ENCODE measurements around the gene GAS7.
"Not testable (repeated sequence)": the region's sequence is repeated elsewhere in the genome, so short reads cannot be mapped to it uniquely, and the experiment has no call there.

GAS7 gene

DNA sequence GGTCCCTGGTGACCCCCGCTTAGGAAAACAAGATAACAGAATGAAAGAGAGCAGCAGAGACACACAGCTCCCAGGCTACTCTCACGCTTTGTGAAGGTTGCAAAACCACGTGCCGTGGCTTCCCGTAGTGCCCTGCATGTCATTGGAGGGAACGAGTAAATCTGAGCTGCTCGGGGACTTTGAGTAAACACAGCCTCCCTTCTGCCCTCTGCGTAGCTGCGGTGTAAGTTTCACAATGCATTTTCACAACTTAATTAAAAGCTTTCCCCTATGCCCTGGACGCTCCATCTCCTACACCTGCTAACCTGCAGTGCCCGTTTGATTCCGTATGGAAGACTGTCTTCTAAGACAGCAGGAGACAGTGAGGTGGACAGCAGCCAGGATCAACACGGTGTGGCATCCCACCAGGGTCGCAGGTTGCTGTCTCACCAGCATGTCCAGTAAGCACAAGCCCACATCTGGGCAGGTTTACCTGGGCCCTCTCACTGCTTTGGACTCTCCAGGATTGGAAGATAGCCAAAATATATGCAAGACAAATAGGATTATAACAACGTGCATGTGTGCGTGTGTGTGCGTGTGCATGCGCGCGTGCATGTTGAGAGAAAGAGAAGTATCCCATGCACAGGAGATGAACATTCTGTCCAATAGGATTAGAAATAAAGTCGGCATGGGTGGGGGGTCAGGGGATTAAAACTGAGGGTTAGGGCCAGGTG is 177.0 kb downstream of the GAS7 start:
- no peak for DNase-seq (ENCODE audit: low read depth)

DNA sequence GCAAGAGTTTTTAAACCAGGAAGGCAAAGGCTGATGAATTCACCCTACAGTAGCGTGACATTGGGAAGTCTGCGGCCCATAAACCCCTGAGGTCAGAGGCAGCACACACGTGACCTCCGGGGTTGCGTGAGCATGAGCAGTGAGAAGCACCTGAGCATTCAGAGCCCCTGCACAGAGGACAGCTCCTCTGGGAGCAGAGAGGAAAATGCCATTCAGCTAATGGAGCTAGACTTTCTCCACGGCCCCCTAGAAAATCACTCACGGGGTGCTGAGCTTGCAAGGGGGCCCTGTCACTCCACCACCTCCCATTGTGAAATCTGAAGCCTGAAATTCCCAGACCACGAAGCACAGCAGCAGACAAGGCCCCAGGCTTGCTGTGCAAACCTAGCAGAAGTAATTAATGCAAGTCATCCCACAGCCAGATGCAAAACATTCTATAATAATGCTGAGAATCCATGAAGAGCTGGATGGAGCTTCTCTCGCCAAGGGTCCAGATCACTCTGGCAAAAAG is 178.4 kb downstream of the GAS7 start:
- no peak for DNase-seq (ENCODE audit: low read depth)

DNA sequence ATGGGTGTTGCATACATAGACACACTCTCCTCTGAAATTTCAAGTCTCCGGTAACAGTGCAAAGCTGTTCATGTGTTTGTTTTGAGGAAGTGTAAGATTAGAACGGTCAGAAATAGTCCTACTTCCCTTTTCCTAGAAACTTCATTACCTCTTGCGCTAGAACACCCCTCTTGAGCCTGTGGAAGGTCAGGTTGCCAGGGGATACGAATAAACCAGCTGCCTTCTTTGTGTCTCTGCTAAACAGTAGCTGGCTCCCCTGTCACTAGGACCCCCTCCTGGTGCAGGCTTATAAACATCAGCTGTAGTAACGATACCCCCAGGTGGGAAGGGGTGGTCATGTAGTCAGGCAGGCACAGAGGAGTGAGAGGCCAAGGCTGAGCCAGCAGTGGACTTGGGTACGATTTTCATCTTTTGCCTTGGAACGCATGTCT is 179.9 kb downstream of the GAS7 start:
- no peak for DNase-seq (ENCODE audit: low read depth)

DNA sequence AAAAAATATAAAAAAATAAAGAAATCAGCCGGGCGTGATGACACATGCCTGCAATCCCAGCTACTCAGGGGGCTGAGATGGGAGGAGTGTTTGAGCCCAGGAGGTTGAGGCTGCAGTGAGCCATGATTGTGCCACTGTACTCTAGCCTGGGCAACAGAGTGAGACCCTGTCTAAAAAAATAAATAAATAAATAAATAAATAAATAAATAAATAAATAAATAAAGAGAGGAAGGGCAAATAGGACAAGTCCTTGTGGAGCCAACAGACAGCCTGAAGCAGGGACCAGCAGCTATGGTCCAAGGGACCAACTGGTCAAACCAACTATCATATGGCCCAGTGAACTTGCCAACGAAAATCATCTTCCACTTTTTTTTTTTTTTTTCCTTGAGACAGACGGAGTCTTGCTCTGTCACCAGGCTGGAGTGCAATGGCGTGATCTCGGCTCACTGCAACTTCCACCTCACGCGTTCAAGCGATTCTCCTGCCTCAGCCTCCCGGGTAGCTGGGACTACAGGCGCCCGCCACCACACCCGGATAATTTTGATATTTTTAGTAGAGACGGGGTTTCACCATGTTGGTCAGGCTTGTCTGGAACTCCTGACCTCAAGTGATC is 181.3 kb downstream of the GAS7 start:
- DNase-seq (ENCODE audit: low read depth) = not testable (repeated sequence)

DNA sequence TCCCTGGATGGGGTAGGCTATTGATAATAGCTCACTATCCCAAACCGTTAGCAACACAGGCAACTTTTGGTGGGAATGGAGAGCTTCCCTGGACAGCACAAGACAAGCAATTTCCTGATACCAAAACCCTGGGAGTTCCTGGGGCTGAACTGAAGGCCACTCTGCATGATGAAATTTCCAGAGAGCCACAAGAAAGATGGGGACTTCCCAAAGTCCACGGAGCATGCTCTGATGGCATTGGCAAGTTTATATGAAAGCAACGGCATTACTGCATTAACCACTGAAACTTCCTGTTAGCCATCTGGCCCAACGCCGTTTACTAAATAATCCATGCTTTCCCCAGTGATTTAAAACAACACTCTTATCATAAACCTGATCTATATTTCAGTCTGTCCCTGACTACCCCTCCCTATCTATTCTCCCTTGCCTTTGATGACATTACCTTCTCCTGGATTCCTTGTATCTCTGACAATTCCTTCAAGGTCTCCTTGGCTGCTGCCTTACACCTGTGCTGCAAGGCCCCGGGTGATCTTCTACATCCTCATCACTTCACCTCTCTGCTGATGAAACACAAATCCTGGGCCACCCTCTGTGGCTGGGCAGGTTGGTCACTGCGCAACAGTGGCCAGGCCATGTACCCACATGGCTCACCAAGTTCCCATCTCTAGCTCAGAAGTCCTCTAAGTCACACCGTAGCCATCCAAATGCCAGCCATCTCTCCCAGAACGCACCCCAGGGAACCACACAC is 184.9 kb downstream of the GAS7 start:
- peak; percentile 12 for DNase-seq (ENCODE audit: low read depth)

DNA sequence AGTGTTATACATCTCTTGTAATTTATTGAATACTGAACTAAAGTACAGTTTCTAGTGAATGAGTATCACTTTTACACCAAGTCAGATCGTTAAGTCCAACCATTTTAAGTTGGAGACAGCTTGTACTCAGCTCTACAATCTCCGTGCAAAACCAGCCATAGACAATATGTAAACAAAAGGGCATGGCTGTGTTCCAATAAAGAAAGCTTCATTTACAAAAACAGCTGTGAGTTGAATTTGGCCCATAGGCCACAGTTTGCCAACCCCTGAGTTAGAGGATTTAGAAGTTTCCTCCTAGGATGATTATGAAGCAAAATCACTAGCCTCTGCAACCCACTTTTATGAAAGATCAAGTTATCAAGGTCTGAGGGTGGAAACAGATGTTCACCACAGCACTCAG is 187.7 kb downstream of the GAS7 start:
- DNase-seq (ENCODE audit: low read depth) = no peak

DNA sequence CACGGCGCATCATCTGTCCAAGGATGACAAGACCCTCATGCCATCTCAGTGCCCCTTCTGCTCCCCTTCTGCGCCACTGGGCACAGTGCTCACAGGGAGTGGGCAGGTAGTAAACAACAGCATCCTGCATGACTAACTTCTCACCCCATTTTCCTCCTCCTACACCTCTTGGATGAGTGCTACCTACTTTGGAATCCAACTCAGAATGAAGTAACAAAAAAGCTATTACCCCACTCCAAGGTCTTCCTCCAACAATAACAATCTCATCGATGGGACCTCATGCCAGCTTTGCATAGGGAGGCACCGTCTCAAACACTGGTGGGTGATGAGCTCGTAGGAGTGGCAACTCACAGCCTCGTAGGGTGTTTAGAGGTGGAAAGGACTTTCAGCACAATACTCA is 194.7 kb downstream of the GAS7 start:
- DNase-seq (ENCODE audit: low read depth) = no peak

DNA sequence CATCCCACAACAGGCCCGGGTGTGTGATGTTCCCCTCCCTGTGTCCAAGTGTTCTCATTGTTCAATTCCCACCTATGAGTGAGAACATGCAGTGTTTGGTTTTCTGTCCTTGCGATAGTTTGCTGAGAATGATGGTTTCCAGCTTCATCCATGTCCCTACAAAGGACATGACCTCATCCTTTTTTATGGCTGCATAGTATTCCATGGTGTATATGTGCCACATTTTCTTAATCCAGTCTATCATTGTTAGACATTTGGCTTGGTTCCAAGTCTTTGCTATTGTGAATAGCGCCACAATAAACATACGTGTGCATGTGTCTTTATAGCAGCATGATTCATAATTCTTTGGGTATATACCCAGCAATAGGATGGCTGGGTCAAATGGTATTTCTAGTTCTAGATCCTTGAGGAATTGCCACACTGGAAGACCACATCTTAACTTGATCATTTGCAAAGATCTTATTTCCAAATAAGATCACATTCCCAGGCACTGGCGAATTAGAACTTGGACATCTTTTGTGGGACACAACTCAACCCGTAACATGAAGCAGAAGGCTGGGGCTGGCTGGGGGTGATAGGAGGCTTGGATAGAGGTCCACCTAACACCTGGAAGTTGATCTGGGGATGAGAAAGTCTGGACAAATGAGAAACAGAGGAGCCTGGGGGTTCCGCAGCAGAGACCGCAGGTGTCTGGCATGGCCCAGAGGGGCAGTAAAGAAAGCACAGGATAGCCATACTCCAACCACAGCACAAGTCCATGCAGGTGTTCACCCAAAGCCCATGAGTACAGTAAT is 195.6 kb downstream of the GAS7 start:
- not testable (repeated sequence) for DNase-seq (ENCODE audit: low read depth)

DNA sequence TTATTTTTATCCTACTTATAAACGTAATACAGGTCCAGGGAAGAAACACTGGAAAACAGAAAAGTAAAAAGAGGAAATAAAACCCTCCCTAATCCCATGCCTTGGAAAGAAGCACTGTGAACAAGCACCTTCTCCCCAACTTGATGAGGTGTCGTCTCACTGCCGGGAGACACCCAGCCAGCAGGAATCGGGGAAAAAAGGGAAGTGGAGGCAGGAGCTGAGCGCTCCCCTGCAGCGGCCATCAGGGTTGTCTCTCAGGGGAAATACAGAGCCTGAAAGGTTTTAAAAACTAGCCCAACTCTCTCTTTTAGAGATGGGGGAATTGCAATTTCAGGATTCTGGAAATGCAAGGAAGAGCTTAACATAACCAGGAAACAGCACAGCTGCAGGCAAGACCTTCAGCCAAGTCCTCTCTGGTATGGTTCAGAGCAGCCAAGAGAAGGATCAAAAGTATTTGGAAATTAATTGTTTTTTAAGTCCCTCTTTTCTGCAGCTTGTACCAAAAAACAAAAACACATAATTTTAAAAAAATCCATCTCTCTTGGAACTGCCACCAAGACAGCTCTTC is 197.0 kb downstream of the GAS7 start:
- DNase-seq (ENCODE audit: low read depth) = no peak

DNA sequence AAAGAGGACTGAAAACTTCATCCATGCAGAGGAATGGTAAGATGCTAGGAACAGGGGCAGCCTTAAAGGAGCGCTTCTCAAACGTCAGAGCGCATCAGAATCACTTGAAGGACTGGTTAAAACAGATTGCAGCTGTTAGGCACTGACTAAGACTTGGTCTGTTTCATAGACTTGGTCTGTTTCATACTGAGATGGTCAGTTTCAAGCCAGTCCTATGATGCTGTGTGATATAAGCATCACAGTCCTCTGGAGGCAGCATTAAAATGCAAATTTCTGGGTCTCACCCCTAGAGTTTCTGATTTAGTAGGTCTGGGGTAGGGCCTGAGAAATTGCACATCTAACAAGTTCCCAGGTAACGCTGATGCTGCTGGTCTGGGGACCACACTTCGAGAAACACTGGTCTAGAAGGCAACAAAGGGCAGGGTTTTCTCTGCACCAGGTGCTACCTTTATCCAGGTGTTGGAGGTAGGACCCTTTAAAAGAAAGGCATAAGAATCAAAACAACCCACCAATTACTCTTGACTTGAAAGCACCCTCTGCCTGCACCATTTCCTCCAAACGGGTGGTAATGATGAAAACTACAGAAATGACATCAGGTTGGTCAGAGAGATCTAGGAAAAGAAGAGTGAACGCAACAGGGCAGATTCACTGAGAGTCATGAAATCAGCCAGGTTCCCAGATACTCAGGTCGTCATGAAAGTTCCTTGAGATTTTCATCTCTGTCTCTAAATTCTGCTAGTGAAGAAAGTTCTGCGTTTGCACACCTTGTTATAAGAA is 198.3 kb downstream of the GAS7 start:
- DNase-seq (ENCODE audit: low read depth) = no peak

DNA sequence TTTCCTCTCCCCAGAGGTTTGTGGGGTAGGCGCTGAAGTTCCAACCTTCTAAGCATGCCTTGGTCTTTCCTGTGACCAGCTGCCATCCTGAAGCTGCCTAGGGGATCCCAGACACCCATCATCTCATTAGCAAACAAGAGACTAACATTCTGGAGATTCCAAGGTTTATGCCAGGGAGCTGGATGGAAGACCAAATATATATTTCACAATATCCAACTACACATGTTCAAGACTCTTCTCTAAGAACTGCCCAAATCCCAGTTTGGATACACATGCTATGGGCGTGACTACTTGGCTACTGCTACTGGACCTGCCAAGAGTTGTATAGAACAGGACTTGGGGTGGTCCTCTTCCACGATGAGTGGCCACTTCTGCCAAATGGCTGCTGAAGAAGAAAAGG is 200.3 kb downstream of the GAS7 start:
- no peak for DNase-seq (ENCODE audit: low read depth)

DNA sequence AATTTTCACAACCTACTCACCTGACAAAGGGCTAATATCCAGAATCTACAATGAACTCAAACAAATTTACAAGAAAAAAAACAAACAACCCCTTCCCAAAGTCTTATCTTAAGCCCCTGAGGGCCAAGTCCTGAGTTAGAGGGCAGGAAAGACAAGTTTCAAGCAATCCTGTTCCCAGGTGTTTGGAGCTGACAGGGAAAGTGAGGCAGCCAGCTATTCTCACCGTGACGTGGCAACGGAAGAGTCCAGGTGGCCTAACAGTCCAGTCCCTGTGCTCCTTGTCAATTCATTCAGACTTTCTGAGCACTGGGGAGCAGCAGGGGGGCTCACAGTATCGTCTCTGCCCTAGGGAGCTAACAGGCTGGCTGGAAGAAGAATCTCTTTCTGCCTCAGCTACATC is 203.6 kb downstream of the GAS7 start:
- DNase-seq (ENCODE audit: low read depth) = no peak

DNA sequence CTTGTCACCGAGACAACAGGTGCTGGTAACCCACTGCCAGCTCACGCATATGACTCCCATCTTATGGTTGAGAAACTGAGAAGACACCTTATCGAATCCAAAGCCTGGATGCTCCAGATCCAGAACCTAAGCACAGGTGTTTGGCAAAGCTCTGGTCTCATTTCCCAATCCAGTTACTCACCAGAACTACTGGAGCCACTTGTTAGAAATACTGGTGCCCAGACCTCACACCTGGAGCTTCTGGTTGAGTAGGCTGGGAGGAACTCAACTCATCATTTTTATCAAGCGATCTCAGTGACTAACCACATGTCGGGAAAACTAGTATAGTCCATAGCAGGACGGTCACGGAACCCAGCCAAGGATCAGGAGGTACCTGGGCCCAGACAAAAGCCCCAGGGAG is 206.6 kb downstream of the GAS7 start:
- no peak for DNase-seq (ENCODE audit: low read depth)

DNA sequence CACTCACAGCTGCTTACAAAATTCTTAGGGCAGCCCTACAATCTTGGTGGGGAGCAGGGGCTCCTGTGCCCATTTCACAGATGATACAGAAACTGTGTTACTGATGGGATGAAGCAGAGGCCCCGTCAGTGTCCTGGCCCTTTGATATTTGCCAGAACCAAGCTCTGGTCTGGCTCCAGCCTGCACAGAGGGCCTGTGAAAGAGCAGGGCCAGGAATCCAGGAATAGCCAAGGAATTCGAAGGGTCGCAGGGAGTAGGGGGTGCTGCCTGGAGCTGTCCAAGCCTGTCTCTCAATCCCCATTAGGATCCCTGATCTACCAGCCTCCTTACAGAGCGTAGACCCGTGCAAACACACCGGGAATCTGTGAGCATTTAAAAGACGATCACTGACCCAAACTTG is 207.1 kb downstream of the GAS7 start:
- DNase-seq (ENCODE audit: low read depth) = no peak

DNA sequence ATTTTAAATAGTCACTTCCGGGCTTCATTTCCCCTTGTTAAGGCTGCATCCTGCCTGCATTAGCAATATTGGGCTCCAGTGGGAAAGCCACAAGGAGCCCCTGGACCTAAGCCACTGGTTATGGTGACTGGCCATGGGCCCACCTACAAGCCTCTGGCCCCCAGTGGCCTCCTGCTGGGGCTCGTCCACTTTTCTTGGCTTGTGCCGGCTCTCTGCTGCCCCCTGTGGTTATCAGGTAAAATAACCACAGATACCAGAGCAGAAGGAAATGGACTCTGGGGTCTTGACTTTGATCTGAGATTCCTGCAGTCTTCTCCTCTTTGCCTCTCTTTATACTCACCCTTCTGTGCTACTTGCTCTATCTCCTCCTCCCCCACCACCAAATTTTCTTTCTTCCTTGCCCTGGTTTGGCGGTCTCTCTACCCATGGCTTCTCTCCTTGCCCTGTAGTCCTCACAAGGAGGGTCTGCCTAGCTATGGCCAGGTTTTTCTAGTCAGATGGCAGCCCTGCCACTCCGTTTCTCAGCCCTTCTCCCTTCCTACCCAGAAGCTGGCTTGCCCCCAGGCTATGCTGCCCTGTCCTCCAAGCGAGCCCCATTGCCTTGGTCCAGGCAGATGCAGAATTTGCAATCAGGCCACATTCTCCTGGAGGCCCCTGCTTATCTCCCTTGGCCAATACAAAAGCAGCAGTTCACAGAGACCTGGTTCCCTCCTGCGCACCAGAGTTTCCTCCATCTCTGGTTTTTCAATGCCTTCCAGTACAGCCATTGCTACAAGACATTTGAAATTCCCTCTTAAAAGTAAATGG is 210.4 kb downstream of the GAS7 start:
- peak; percentile 30 for DNase-seq (ENCODE audit: low read depth)

DNA sequence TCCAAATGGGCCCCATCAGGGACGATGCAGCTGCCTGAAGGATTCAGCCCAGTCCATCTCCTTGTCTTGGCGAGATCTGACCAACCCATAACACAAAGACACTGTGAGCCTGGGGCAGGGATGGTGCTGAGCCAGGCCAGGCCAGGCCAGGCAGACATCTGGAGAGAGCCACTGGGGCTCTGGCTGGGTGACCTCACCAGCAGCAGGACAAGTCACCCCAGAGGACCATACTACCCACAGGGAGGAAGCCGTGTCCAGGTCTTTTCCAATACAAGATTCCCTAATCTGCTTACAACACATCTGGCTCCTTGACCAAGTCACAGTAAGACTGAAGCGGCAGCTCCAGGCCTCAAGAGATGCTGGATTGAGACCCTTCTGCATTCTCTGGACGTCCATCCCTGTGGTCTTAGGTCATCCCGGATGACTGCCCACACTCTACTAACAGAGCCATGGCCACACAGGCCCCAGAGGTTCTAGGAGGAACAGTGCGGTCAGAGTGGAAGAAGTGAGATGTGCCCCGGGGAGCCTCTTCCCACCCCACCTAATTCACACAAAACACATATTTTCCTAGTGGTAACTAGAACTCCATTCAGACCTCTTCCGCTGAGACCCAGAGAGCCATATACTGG is 211.5 kb downstream of the GAS7 start:
- no peak for DNase-seq (ENCODE audit: low read depth)

DNA sequence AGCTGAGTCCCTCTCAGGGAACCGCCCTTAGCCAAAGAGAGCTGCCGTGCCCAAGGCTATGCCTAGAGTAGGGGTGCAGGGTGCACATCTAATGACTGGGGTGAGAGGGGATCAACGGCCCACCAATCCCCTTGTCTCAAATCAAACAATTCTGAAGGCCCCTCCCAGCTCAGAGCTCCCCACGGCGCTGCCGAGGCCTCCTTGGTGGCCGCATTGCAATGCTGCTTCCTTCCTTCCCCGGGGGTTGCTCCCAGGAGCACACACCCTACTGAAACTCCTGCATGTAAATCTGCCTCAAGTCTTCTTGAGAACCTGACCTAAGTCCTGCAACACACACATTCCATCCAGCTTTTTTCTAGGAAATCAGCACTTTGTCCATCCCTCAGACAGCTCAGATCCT is 212.8 kb downstream of the GAS7 start:
- no peak for DNase-seq (ENCODE audit: low read depth)

DNA sequence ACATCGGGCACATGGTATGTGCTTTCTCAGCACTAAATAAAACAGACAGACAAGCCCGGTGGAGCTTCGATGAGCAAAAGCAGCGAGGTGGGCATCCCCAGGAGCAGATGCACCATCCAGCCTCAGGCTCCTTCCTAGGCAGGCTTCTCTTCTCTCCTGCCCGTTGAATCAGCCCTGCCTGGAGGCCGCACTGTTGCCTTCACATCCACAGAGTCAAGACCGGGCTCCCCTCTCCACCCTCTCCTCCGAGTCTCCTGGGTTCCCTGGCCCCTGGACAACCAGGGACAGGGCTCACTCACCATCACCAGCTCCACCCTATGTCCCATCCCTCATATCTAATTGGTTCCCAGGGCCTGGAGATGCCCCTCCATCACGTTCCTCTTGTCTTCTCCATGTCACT is 213.6 kb downstream of the GAS7 start:
- no peak for DNase-seq (ENCODE audit: low read depth)

DNA sequence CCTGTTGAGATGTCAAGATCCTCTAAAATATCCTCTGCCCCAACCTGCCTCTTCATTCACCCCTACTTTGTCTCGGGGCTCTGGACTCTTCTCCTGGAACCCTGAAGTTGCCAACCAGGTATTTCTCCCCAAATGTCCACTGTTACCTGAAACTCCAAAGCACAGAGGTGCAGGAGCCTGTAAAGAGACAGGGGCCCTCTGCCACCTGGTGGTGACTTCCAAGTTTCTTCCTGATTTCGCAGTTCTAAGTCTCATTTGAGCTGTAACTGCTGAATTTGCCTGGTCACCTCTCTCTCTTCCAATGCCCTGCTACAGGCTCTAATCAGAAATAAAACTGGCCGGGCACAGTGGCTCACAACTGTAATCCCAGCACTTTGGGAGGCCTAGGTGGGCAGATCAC is 216.2 kb downstream of the GAS7 start:
- DNase-seq (ENCODE audit: low read depth) = no peak

Measured in ELR (cell line).